HG03135 (cell line): ENCODE data around the gene CDK4.

Source experiments
- ATAC-seq: cut with Tn5 transposase; IDR thresholded peaks from one replicate; pipeline ENCODE4 v1.9.1; 2021; ENCODE audit warnings: mild to moderate bottlenecking, moderate library complexity; ENCODE audit not compliant: unreplicated experiment

The CDK4 gene

GRCh38 chr12:57757771-57758170 lies 5.7 kb upstream of the CDK4 start:
- no peak for ATAC-seq

- ATAC-seq: no peak
These were observed 4.6 kb upstream of the CDK4 start for GRCh38 chr12:57756406-57757341.

- ATAC-seq: no peak
These were observed 3.6 kb upstream of the CDK4 start for GRCh38 chr12:57755454-57756372.

- ATAC-seq: no peak
These were observed 3.0 kb upstream of the CDK4 start for GRCh38 chr12:57755194-57755453.

GRCh38 chr12:57754411-57755193 lies 2.5 kb upstream of the CDK4 start, which contains the start of gene MARCHF9:
Gene MARCHF9 (plus strand): TSS chr12:57755103. CDS start chr12:57755529, 426 bp downstream.
- peak; percentile 22 for ATAC-seq

- no peak for ATAC-seq
These were observed 1.7 kb upstream of the CDK4 start for GRCh38 chr12:57753756-57754337.

GRCh38 chr12:57752668-57753000 lies 524 bp upstream of the CDK4 start:
- ATAC-seq: no peak

- ATAC-seq: no peak
These were observed 700 bp downstream of the CDK4 start for GRCh38 chr12:57751432-57751787.

- ATAC-seq: no peak
These were observed 1.3 kb downstream of the CDK4 start for GRCh38 chr12:57750561-57751431.

- ATAC-seq: no peak
These were observed 3.0 kb downstream of the CDK4 start for GRCh38 chr12:57749061-57749460.

- no peak for ATAC-seq
These were observed 6.1 kb downstream of the CDK4 start for GRCh38 chr12:57746025-57746424.

GRCh38 chr12:57745485-57745881 lies 6.6 kb downstream of the CDK4 start:
- no peak for ATAC-seq

- ATAC-seq: peak; percentile 78
These were observed 7.2 kb downstream of the CDK4 start, which contains the start of gene TSPAN31 for GRCh38 chr12:57744777-57745484. Gene TSPAN31 (plus strand): TSS chr12:57745039. CDS start chr12:57745155, 116 bp downstream.

GRCh38 chr12:57744194-57744776 lies 7.8 kb downstream of the CDK4 start:
- ATAC-seq: peak; percentile 40

- ATAC-seq: no peak
These were observed 8.3 kb downstream of the CDK4 start for GRCh38 chr12:57743769-57744168.

GRCh38 chr12:57741844-57742738 lies 10.0 kb downstream of the CDK4 start:
- peak; percentile 49 for ATAC-seq

- ATAC-seq: no peak
These were observed 10.7 kb downstream of the CDK4 start for GRCh38 chr12:57741413-57741789.
